ENCODE results near the gene FBXO3. TPM values are rescaled to one million over a fixed set of nuclear protein-coding genes. Genes with fewer than 3 reads are reported as not detected.

FBXO3 gene
- total and polyA plus RNA-seq, 9 of the 15 experiments (the other 6 are each of a cell fraction or from before 2014, with no cell fraction given): 11.6 to 59.3 (median 29.2) TPM

- TF ChIP-seq CEBPG (CRISPR knock-in tag; IDR thresholded peaks at IDR 0.05) (no peak), CEBPG (tag; conservative IDR thresholded peaks at IDR 0.05 in 1 of 2, IDR thresholded peaks at IDR 0.05 in 1 of 2) (peak in 1 of 2 experiments; percentile 74; a peak in 1 of 4 replicates), BRCA1 (IDR thresholded peaks at IDR 0.05) (no peak), BRCA1 (CRISPR knock-in tag; IDR thresholded peaks at IDR 0.05) (no peak), SMAD1 (IDR thresholded peaks at IDR 0.05; ENCODE audit: low read depth, low read length, partially characterized antibody) (peak; percentile 85), E2F4 (CRISPR knock-in tag; IDR thresholded peaks at IDR 0.05; ENCODE audit: low read depth) (no peak), ZNF217 (CRISPR knock-in tag; IDR thresholded peaks at IDR 0.05) (no peak), CBFB (CRISPR knock-in tag; IDR thresholded peaks at IDR 0.05) (no peak), WHSC1 (IDR thresholded peaks at IDR 0.05; ENCODE audit: low read length) (no peak), RUNX1 (IDR thresholded peaks at IDR 0.05; ENCODE audit: low read depth) (no peak), NR4A1 (CRISPR knock-in tag; IDR thresholded peaks at IDR 0.05) (no peak), NR4A1 (tag; IDR thresholded peaks at IDR 0.05) (no peak), THRB (CRISPR knock-in tag; conservative IDR thresholded peaks at IDR 0.05) (no peak), HOXB6 (CRISPR knock-in tag; IDR thresholded peaks at IDR 0.05; ENCODE audit: borderline replicate concordance) (no peak)
- TF ChIP-seq, protein P1, sequence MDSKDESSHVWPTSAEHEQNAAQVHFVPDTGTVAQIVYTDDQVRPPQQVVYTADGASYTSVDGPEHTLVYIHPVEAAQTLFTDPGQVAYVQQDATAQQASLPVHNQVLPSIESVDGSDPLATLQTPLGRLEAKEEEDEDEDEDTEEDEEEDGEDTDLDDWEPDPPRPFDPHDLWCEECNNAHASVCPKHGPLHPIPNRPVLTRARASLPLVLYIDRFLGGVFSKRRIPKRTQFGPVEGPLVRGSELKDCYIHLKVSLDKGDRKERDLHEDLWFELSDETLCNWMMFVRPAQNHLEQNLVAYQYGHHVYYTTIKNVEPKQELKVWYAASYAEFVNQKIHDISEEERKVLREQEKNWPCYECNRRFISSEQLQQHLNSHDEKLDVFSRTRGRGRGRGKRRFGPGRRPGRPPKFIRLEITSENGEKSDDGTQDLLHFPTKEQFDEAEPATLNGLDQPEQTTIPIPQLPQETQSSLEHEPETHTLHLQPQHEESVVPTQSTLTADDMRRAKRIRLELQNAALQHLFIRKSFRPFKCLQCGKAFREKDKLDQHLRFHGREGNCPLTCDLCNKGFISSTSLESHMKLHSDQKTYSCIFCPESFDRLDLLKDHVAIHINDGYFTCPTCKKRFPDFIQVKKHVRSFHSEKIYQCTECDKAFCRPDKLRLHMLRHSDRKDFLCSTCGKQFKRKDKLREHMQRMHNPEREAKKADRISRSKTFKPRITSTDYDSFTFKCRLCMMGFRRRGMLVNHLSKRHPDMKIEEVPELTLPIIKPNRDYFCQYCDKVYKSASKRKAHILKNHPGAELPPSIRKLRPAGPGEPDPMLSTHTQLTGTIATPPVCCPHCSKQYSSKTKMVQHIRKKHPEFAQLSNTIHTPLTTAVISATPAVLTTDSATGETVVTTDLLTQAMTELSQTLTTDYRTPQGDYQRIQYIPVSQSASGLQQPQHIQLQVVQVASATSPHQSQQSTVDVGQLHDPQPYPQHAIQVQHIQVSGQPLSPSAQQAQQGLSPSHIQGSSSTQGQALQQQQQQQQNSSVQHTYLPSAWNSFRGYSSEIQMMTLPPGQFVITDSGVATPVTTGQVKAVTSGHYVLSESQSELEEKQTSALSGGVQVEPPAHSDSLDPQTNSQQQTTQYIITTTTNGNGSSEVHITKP (IDR thresholded peaks at IDR 0.05; ENCODE audit: partially characterized antibody): peak; percentile 45
- TF ChIP-seq, protein P2, sequence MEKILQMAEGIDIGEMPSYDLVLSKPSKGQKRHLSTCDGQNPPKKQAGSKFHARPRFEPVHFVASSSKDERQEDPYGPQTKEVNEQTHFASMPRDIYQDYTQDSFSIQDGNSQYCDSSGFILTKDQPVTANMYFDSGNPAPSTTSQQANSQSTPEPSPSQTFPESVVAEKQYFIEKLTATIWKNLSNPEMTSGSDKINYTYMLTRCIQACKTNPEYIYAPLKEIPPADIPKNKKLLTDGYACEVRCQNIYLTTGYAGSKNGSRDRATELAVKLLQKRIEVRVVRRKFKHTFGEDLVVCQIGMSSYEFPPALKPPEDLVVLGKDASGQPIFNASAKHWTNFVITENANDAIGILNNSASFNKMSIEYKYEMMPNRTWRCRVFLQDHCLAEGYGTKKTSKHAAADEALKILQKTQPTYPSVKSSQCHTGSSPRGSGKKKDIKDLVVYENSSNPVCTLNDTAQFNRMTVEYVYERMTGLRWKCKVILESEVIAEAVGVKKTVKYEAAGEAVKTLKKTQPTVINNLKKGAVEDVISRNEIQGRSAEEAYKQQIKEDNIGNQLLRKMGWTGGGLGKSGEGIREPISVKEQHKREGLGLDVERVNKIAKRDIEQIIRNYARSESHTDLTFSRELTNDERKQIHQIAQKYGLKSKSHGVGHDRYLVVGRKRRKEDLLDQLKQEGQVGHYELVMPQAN (IDR thresholded peaks at IDR 0.05; ENCODE audit: borderline replicate concordance): peak; percentile 46; the same call in 1 of the 2 replicates
- TF ChIP-seq, protein P3, sequence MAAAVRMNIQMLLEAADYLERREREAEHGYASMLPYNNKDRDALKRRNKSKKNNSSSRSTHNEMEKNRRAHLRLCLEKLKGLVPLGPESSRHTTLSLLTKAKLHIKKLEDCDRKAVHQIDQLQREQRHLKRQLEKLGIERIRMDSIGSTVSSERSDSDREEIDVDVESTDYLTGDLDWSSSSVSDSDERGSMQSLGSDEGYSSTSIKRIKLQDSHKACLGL (CRISPR knock-in tag; IDR thresholded peaks at IDR 0.05; ENCODE audit: borderline replicate concordance, poor library complexity, severe bottlenecking): no peak
- TF ChIP-seq, protein P4, sequence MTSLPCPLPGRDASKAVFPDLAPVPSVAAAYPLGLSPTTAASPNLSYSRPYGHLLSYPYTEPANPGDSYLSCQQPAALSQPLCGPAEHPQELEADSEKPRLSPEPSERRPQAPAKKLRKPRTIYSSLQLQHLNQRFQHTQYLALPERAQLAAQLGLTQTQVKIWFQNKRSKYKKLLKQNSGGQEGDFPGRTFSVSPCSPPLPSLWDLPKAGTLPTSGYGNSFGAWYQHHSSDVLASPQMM (CRISPR knock-in tag; IDR thresholded peaks at IDR 0.05): no peak
Observed at GRCh38 chr11:33773987-33774735, at the start of gene FBXO3 (continued).
